Natural killer cell treated with Interleukin-12 subunit alpha and Interleukin-12 subunit beta and Interleukin-15 and Interleukin-18, amount 100 ng/mL, for 72 hours (primary cell): ENCODE measurements around the gene MRPL36. TPM values are rescaled to one million over a fixed set of nuclear protein-coding genes. Genes with fewer than 3 reads are reported as not detected.

Experiments
- ATAC-seq, 2 donors: fragments of 150-1000 bp; cut with Tn5 transposase in 1 of 2; sonication (Bioruptor Pico), chemical (Tn5 transposase) in 1 of 2; 2 replicates each; pipeline ENCODE4 v1.10.0; 2021
- DNase-seq: peaks from one replicate; pipeline ENCODE4 v3.0.0; 2022; ENCODE audit warnings: low spot score
- H3K27ac Mint-ChIP-seq, 2 donors: 1 replicate in 1 of 2; 2 replicates in 1 of 2; pipeline ENCODE4 v1.8.0; 2022; ENCODE audit warnings: mixed read lengths in 2 of 2, mild to moderate bottlenecking in 1 of 2, moderate library complexity in 1 of 2
- H3K27me3 Mint-ChIP-seq, 2 donors: 1 replicate in 1 of 2; 2 replicates in 1 of 2; pipeline ENCODE4 v1.8.0; 2022; ENCODE audit warnings: mixed read lengths in 2 of 2
- H3K36me3 Mint-ChIP-seq: one replicate; pipeline ENCODE4 v1.8.0; 2022; ENCODE audit warnings: mixed read lengths
- H3K4me1 Mint-ChIP-seq, 2 donors: 1 replicate in 1 of 2; 2 replicates in 1 of 2; pipeline ENCODE4 v1.8.0; 2022; ENCODE audit warnings: low read depth in 2 of 2, mixed read lengths in 2 of 2, mild to moderate bottlenecking in 1 of 2
- H3K4me3 Mint-ChIP-seq: one replicate; pipeline ENCODE4 v1.8.0; 2022; ENCODE audit warnings: mixed read lengths
- H3K9me3 Mint-ChIP-seq: 2 replicates; pipeline ENCODE4 v1.8.0; 2022; ENCODE audit warnings: mixed read lengths
- total RNA-seq, 2 donors: library from RNA; stranded (reverse); gene quantifications; one replicate each; pipeline ENCODE4 v1.2.3, GENCODE V29; 2022

MRPL36 gene
- total RNA-seq, 2 donors from 2014 or later, result 45.3 to 62.7 TPM

DNA sequence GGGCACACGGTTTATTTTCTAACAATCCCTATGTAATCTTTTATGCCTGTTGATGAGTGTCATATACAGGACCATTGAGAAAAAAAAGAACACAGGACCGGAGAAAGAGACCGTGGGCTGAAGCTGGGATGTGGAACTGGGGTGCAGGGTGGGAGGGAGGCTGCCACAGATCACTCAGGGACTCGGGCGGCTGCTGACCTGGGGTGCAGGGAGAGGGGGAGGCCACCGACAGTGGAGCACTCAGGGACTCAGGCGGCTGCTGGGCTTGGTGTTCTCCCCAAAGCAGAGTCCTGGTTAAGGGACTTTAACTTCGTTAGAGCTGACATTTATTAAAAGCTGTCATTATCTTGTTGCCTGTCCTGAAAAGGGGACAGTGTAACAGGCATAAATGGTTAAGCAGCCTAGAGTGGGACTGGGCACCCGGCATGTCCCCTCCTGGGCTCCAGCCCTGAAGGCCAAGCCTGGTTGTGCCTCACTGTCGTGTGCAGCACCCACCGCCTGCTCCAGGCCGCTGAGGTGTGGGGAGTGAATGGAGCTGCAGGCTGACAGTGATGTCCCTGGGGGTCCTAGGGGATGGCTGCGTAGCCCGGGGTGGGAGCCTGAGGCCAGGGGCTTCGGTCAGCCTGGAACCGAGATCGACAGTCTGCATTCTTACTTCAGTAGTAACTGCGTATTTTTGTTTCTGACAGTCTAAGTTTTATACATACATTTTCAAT, 15.6 kb upstream of the MRPL36 start:
- peaks cover 45% of the 10 kb centered on the region for H3K36me3 Mint-ChIP-seq
- H3K9me3 Mint-ChIP-seq, result no peaks in the 10 kb centered on the region
- H3K27me3 Mint-ChIP-seq, result no peaks in the 10 kb centered on the region
- H3K4me1 Mint-ChIP-seq, result peaks cover 3 to 6% of the 10 kb centered on the region in 2 donors
- peak; percentile 20 for DNase-seq
- H3K27ac Mint-ChIP-seq, result no peak overlapping the region
- no peak for ATAC-seq
- no peak overlapping the region for H3K4me3 Mint-ChIP-seq

DNA sequence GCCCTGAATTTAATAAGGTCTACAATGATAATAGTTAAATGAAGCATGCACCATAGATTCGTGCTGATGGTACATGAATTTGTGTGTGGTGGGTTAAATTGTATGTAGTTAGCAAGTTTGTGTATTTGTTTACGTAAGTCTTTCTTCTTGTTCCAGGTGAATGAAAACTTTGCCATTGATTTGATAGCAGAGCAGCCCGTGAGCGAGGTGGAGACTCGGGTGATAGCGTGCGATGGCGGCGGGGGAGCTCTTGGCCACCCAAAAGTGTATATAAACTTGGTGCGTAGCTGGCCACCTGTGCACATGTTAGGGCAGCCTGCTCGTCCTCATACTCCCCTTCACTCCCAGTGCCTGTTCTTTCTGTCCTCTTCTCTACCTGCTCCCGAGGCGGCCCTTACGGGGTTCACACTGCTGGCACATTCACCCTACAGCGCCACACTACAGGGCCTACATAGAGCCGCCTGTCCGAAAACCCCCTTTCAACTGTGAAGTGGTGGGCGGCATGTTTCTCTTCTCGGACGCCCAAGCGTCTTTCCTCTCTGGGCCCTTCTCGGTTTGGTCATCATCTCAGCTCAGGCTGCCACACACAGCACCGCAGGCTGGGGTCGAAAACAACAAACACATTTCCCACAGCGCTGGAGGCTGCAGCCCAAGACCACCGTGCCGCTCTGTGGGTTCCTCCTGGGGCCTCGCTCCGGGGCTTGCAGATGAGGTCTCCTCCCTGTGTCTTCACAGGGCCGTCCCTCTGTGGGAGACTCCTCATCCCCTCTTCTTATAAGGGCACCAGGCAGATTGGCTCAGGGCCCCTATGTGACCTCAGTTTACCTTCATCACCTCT, 14.8 kb upstream of the MRPL36 start:
- Mint-ChIP-seq H3K4me3 (no peak overlapping the region), H3K36me3 (peaks cover 41% of the 10 kb centered on the region), H3K27me3 (no peaks in the 10 kb centered on the region), H3K27ac (no peak overlapping the region), H3K4me1 (peaks cover 3 to 6% of the 10 kb centered on the region in 2 donors), H3K9me3 (no peaks in the 10 kb centered on the region)
- ATAC-seq (no peak), DNase-seq (peak; percentile 41)

DNA sequence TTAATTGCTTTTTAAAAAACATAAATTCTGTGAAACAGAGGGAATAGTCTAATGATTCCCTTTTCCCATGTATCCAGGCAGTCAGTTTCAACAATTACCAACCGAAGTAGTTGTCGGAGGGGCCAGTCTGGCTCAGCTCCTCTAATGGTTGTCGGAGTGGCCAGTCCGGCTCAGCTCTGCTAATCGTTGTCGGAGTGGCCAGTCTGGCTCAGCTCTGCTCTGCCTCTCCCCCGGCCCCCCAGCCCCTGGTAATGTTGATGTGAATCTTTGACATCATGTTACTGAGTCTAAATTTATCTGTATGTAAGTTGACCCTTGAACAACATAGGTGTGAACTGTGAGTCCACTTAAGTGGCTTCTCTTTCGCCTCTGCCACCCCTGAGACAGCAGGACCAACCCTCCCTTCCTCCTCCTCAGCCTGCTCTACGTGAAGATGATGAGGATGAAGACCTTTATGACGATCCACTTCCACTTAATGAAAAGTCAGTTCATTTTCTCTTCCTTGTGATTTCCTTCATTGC, 11.0 kb upstream of the MRPL36 start:
- peak; percentile 16 for DNase-seq
- Mint-ChIP-seq H3K27me3 (no peaks in the 10 kb centered on the region), H3K36me3 (peaks cover 31% of the 10 kb centered on the region), H3K4me3 (no peak overlapping the region), H3K4me1 (peaks cover 12 to 15% of the 10 kb centered on the region in 2 donors), H3K9me3 (no peaks in the 10 kb centered on the region), H3K27ac (no peak overlapping the region)
- ATAC-seq, result no peak

- Mint-ChIP-seq H3K4me3 (no peak overlapping the region), H3K9me3 (no peaks in the 10 kb centered on the region), H3K27ac (no peak overlapping the region), H3K36me3 (peaks cover 29% of the 10 kb centered on the region), H3K4me1 (peaks cover 12 to 18% of the 10 kb centered on the region in 2 donors), H3K27me3 (no peaks in the 10 kb centered on the region)
- peak; percentile 10 for DNase-seq
- no peak for ATAC-seq
Measured at GRCh38 chr5:1809416-1810035, 9.9 kb upstream of the MRPL36 start.

GRCh38 chr5:1808439-1808838, 8.8 kb upstream of the MRPL36 start:
- no peak for ATAC-seq
- Mint-ChIP-seq H3K9me3 (no peaks in the 10 kb centered on the region), H3K27ac (no peak overlapping the region), H3K4me1 (peaks cover 22 to 28% of the 10 kb centered on the region in 2 donors), H3K27me3 (no peaks in the 10 kb centered on the region), H3K36me3 (peaks cover 30% of the 10 kb centered on the region), H3K4me3 (no peak overlapping the region)
- DNase-seq, result no peak

GRCh38 chr5:1807451-1808185, 8.0 kb upstream of the MRPL36 start:
- ATAC-seq (peak in 1 of 2 donors; percentile 11), DNase-seq (peak; percentile 56)
- no peaks in the 10 kb centered on the region for H3K27me3 Mint-ChIP-seq
- no peaks in the 10 kb centered on the region for H3K9me3 Mint-ChIP-seq
- peaks cover 30 to 36% of the 10 kb centered on the region in 2 donors for H3K4me1 Mint-ChIP-seq
- peaks cover 38% of the 10 kb centered on the region for H3K36me3 Mint-ChIP-seq
- H3K4me3 Mint-ChIP-seq, result no peak overlapping the region
- no peak overlapping the region for H3K27ac Mint-ChIP-seq

DNA sequence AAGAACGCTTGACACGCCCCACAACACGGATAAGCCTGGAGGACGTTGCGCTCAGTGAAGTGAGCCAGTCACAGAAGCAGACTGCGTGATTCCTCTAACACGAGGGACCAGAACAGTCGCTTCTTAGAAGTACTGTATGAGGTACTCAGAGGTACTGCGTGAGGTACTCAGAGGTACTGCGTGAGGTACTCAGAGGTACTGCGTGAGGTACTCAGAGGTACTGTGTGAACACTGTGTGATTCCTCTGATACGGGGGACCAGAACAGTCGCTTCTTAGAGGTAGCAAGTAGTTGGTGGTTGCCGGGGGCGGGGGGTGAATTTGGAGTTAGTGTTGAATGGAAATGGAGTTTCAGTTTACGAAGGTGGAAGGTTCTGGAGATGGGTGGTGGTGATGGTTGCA, 7.3 kb upstream of the MRPL36 start:
- Mint-ChIP-seq H3K27me3 (no peaks in the 10 kb centered on the region), H3K9me3 (no peaks in the 10 kb centered on the region), H3K36me3 (peaks cover 38% of the 10 kb centered on the region), H3K4me3 (no peak overlapping the region), H3K4me1 (peaks cover 36 to 41% of the 10 kb centered on the region in 2 donors), H3K27ac (no peak overlapping the region)
- DNase-seq, result peak; percentile 57
- no peak for ATAC-seq

DNA sequence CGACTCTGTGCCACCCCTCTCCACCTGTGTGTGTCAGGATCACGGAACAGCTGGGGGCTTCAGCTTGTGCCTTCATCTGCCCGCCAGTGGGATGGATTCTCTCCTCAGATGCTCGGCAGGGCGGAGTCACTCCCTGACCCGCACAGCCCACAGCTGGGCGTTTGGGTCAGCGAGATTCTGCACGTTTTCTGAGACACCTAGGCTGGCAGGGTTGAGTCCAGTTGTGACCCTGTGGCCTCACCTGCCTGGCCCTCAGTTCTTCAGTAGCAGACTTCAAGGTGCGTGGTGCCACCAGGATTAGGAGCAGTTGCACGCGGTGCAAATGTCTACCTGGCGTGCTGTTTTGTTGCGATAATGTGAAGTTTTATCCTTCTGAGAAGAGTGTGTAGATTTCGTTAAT, 6.6 kb upstream of the MRPL36 start:
- no peaks in the 10 kb centered on the region for H3K27me3 Mint-ChIP-seq
- no peak for DNase-seq
- H3K9me3 Mint-ChIP-seq, result no peaks in the 10 kb centered on the region
- peaks cover 33% of the 10 kb centered on the region for H3K36me3 Mint-ChIP-seq
- peaks cover 39 to 42% of the 10 kb centered on the region in 2 donors for H3K4me1 Mint-ChIP-seq
- H3K27ac Mint-ChIP-seq, result no peak overlapping the region
- no peak for ATAC-seq
- no peak overlapping the region for H3K4me3 Mint-ChIP-seq

DNA sequence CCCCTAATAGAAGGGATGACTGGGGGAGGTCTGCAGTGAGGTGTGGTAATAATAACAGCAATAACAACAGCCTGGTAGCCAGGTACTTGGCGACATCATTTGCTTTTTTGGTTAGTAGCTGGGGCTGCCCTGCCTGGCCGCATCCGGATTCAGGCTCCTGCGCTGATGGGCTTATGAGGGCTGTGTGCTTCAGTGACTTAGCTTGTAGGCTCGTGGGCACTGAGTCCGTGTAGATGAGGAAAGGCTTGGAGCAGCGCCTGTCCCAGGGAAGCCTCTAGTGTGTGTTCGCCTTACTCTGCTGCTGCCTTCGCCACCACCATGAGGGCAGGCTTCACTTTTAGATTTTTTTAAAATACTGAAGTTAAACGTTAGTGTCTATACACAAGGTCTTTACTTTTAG, 6.1 kb upstream of the MRPL36 start:
- Mint-ChIP-seq H3K4me1 (peaks cover 39 to 42% of the 10 kb centered on the region in 2 donors), H3K27ac (no peak overlapping the region), H3K36me3 (peaks cover 33% of the 10 kb centered on the region), H3K9me3 (no peaks in the 10 kb centered on the region), H3K4me3 (no peak overlapping the region), H3K27me3 (no peaks in the 10 kb centered on the region)
- DNase-seq (peak; percentile 37), ATAC-seq (no peak)

DNA sequence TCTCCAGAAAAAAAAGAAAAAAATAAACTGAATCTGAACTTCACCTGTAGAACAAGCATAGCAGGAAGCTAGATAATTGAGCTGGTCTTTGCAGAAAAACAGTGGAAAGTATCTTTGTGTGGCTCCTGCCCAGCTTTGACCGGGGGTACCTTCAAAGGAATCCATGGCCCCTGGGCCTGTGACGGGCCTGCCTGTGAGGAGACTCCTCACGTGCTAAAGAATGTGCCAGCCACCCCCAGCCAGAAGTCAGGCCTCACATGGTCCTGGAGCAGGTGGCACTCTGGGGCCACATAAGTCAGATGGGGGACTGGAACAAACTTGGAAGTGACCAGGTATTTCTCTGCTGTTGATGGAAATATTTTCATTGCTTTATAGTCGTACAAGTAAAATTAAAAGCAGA, 5.7 kb upstream of the MRPL36 start:
- ATAC-seq (no peak), DNase-seq (peak; percentile 37)
- Mint-ChIP-seq H3K9me3 (no peaks in the 10 kb centered on the region), H3K4me1 (peaks cover 42 to 46% of the 10 kb centered on the region in 2 donors), H3K36me3 (peaks cover 33% of the 10 kb centered on the region), H3K27me3 (no peaks in the 10 kb centered on the region), H3K4me3 (no peak overlapping the region), H3K27ac (no peak overlapping the region)

- H3K27me3 Mint-ChIP-seq, result no peaks in the 10 kb centered on the region
- ATAC-seq (no peak), DNase-seq (peak; percentile 44)
- H3K36me3 Mint-ChIP-seq, result peaks cover 33% of the 10 kb centered on the region
- peak overlapping the region in 1 of 2 donors; percentile 35 for H3K27ac Mint-ChIP-seq
- peaks cover 47 to 53% of the 10 kb centered on the region in 2 donors for H3K4me1 Mint-ChIP-seq
- no peaks in the 10 kb centered on the region for H3K9me3 Mint-ChIP-seq
- no peak overlapping the region for H3K4me3 Mint-ChIP-seq
Measured at GRCh38 chr5:1804001-1804690, 4.5 kb upstream of the MRPL36 start.

DNA sequence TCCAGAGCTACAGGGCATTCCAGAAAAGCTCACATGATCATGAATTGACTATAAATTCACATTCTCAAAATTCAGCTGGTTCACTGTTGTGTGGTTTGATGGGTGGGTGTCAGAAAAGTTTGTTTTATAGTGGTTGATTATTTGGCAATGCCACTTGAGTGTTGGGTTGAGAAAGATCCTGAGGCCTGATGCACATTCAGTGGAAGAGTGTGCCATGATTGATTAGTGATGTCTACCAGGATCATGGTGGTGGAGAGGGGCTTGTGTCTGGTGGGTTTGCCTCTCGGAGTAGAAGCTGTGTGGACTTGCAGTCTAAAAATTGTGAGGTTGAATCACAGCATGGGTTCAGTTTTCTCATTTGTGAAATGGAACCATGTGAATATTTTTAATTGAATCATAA, 3.6 kb upstream of the MRPL36 start:
- peak overlapping the region; percentile 83 to 95 for H3K27ac Mint-ChIP-seq
- H3K9me3 Mint-ChIP-seq, result no peaks in the 10 kb centered on the region
- no peaks in the 10 kb centered on the region for H3K27me3 Mint-ChIP-seq
- peaks cover 33% of the 10 kb centered on the region for H3K36me3 Mint-ChIP-seq
- ATAC-seq (no peak), DNase-seq (no peak)
- H3K4me3 Mint-ChIP-seq, result peak overlapping the region; percentile 99
- H3K4me1 Mint-ChIP-seq, result peaks cover 50 to 62% of the 10 kb centered on the region in 2 donors

GRCh38 chr5:1801967-1802295, 2.3 kb upstream of the MRPL36 start:
- peak; percentile 31 for DNase-seq
- Mint-ChIP-seq H3K36me3 (peaks cover 27% of the 10 kb centered on the region), H3K4me1 (peaks cover 42 to 58% of the 10 kb centered on the region in 2 donors), H3K4me3 (peak overlapping the region; percentile 99), H3K27ac (peak overlapping the region; percentile 83 to 95), H3K9me3 (no peaks in the 10 kb centered on the region), H3K27me3 (no peaks in the 10 kb centered on the region)
- ATAC-seq, result no peak
